Fibroblast of lung (primary cell): Measurements from ENCODE around the gene SLAMF9. TPM values are rescaled to one million over a fixed set of nuclear protein-coding genes. Genes with fewer than 3 reads are reported as not detected.
A peak's percentile ranks its signal among the peaks of the same experiment; 100 is the strongest.

Experiments used
- DNase-seq, 2 donors: peaks; one replicate each; pipeline versions ENCODE4 v3.0.0 to v3.0.0-alpha.2; 2010; ENCODE audit warnings: low read depth in 2 of 2
- H2AFZ ChIP-seq: 2 replicates; pipeline ENCODE4 v1.5.1; 2012; ENCODE audit warnings: low read length, control low read depth, inconsistent platforms
- H3K27ac ChIP-seq: 2 replicates; pipeline ENCODE4 v1.5.1; 2011; ENCODE audit warnings: low read length, control low read depth; ENCODE audit not compliant: insufficient read depth
- H3K27me3 ChIP-seq: 2 replicates; pipeline ENCODE4 v1.5.1; 2011; ENCODE audit warnings: mild to moderate bottlenecking, low read length; ENCODE audit not compliant: control insufficient read depth, insufficient read depth
- H3K36me3 ChIP-seq: 2 replicates; pipeline ENCODE4 v1.5.1; 2011; ENCODE audit warnings: low read length; ENCODE audit not compliant: control insufficient read depth, insufficient read depth
- H3K4me1 ChIP-seq: 2 replicates; pipeline ENCODE4 v1.5.1; 2011; ENCODE audit warnings: low read length; ENCODE audit not compliant: control insufficient read depth, insufficient read depth; ENCODE audit errors: extremely low read depth
- H3K4me2 ChIP-seq: 2 replicates; pipeline ENCODE4 v1.5.1; 2011; ENCODE audit warnings: low read length, control low read depth; ENCODE audit not compliant: insufficient read depth; ENCODE audit errors: extremely low read depth
- H3K4me3 ChIP-seq, 4 experiments: fragments of 200-600 bp in 1 of 4; sonication (generic) in 1 of 4; replicated peaks in 1 of 4; 2 replicates each; pipeline ENCODE4 v1.5.1; 2011 to 2016; ENCODE audit warnings: low read length in 4 of 4, low read depth in 3 of 4, mild to moderate bottlenecking in 3 of 4, control low read depth in 2 of 4, inconsistent platforms in 1 of 4, mixed read lengths in 1 of 4; ENCODE audit not compliant: insufficient read depth in 1 of 4; ENCODE audit errors: control extremely low read depth in 1 of 4
- H3K79me2 ChIP-seq: 2 replicates; pipeline ENCODE4 v1.5.1; 2012; ENCODE audit warnings: mild to moderate bottlenecking, low read length, inconsistent platforms; ENCODE audit not compliant: control insufficient read depth, insufficient read depth
- H3K9ac ChIP-seq: 2 replicates; pipeline ENCODE4 v1.5.1; 2011; ENCODE audit warnings: mild to moderate bottlenecking, low read length, control low read depth; ENCODE audit not compliant: insufficient read depth
- H3K9me3 ChIP-seq: 2 replicates; pipeline ENCODE4 v1.5.1; 2012; ENCODE audit warnings: low read depth, low read length; ENCODE audit not compliant: control insufficient read depth, insufficient read depth
- H4K20me1 ChIP-seq: 2 replicates; pipeline ENCODE4 v1.5.1; 2011; ENCODE audit warnings: low read length; ENCODE audit not compliant: control insufficient read depth, insufficient read depth; ENCODE audit errors: extremely low read depth
- EZH2 ChIP-seq: IDR thresholded peaks from 2 replicates; pipeline ENCODE4 v1.5.1; 2012; ENCODE audit warnings: low read length, control low read depth, mild to moderate bottlenecking; ENCODE audit errors: missing control alignments
- polyA plus RNA-seq, 2 donors: library from polyadenylated mRNA; depleted of rRNA in 1 of 2; stranded (reverse) in 1 of 2; unstranded in 1 of 2; fragments of >200 nt; gene quantifications; 2 replicates each; pipeline ENCODE4 v1.2.1, GENCODE V29; 2011 to 2012; ENCODE audit warnings: missing spikeins in 1 of 2
- total RNA-seq: library from RNA; depleted of rRNA; stranded (reverse); fragments of >200 nt; gene quantifications from 2 replicates; pipeline ENCODE4 v1.2.1, GENCODE V29; 2014
- TF ChIP-seq, protein P1 (sequence below), 2 donors: IDR thresholded peaks in 1 of 2; conservative IDR thresholded peaks in 1 of 2; 1 replicate in 1 of 2; 2 replicates in 1 of 2; pipeline ENCODE4 v1.5.1; 2011 to 2012; ENCODE audit warnings: low read length in 2 of 2, control low read depth in 1 of 2, inconsistent platforms in 1 of 2, low read depth in 1 of 2, mild to moderate bottlenecking in 1 of 2

The SLAMF9 gene
- total and polyA plus RNA-seq, 2 donors (not counting 1 experiment from before 2014, with no cell fraction given), result not detected

DNA sequence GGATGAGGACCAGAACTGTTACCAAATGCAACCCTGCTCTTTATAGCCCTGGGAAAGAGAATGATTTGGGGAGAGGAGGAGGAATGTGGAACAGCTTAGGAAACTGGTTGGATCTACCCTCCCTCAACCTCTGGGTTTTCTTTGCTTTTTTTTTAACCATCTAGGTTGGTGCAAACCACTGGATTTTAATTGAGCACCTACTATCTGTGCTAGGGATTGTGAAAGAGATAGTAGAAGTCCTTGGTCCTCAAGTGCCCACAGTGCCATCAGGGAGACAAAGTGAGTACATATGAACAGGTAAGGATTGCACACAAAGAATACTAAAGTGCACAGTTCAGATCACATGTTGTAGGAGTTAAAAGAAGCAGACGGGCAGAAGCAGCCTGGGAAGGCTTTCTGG, 33.4 kb downstream of the SLAMF9 start:
- H4K20me1 ChIP-seq, result no peaks in the 10 kb centered on the region
- peaks cover 63% of the 10 kb centered on the region for H3K79me2 ChIP-seq
- DNase-seq, result no peak
- peaks cover 31% of the 10 kb centered on the region for H3K36me3 ChIP-seq
- H3K4me3 ChIP-seq, result no peak overlapping the region
- peaks cover 45% of the 10 kb centered on the region for H3K4me1 ChIP-seq
- no peak overlapping the region for H2AFZ ChIP-seq
- no peak overlapping the region for H3K4me2 ChIP-seq
- TF ChIP-seq, protein P1, sequence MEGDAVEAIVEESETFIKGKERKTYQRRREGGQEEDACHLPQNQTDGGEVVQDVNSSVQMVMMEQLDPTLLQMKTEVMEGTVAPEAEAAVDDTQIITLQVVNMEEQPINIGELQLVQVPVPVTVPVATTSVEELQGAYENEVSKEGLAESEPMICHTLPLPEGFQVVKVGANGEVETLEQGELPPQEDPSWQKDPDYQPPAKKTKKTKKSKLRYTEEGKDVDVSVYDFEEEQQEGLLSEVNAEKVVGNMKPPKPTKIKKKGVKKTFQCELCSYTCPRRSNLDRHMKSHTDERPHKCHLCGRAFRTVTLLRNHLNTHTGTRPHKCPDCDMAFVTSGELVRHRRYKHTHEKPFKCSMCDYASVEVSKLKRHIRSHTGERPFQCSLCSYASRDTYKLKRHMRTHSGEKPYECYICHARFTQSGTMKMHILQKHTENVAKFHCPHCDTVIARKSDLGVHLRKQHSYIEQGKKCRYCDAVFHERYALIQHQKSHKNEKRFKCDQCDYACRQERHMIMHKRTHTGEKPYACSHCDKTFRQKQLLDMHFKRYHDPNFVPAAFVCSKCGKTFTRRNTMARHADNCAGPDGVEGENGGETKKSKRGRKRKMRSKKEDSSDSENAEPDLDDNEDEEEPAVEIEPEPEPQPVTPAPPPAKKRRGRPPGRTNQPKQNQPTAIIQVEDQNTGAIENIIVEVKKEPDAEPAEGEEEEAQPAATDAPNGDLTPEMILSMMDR (conservative IDR thresholded peaks at IDR 0.05 in 1 of 2, IDR thresholded peaks at IDR 0.05 in 1 of 2; ENCODE audit: low read depth in 1 of 2, low read length in 2 of 2), result no peak
- no peak for TF ChIP-seq EZH2
- no peak overlapping the region for H3K9ac ChIP-seq
- H3K27me3 ChIP-seq, result no peaks in the 10 kb centered on the region
- no peaks in the 10 kb centered on the region for H3K9me3 ChIP-seq
- H3K27ac ChIP-seq, result no peak overlapping the region

GRCh38 chr1:159920202-159920601, 33.8 kb downstream of the SLAMF9 start:
- no peaks in the 10 kb centered on the region for H3K27me3 ChIP-seq
- H3K27ac ChIP-seq, result peak overlapping the region; percentile 6
- DNase-seq, result no peak
- H2AFZ ChIP-seq, result no peak overlapping the region
- no peaks in the 10 kb centered on the region for H4K20me1 ChIP-seq
- peaks cover 31% of the 10 kb centered on the region for H3K36me3 ChIP-seq
- H3K4me2 ChIP-seq, result no peak overlapping the region
- peaks cover 44% of the 10 kb centered on the region for H3K4me1 ChIP-seq
- TF ChIP-seq EZH2, result no peak
- TF ChIP-seq, protein P1 (conservative IDR thresholded peaks at IDR 0.05 in 1 of 2, IDR thresholded peaks at IDR 0.05 in 1 of 2; ENCODE audit: low read depth in 1 of 2, low read length in 2 of 2), result no peak
- H3K79me2 ChIP-seq, result peaks cover 63% of the 10 kb centered on the region
- H3K4me3 ChIP-seq, result no peak overlapping the region
- H3K9me3 ChIP-seq, result no peaks in the 10 kb centered on the region
- no peak overlapping the region for H3K9ac ChIP-seq

- H3K27ac ChIP-seq, result peak overlapping the region; percentile 65
- TF ChIP-seq, protein P1 (conservative IDR thresholded peaks at IDR 0.05 in 1 of 2, IDR thresholded peaks at IDR 0.05 in 1 of 2; ENCODE audit: low read depth in 1 of 2, low read length in 2 of 2), result no peak
- TF ChIP-seq EZH2, result no peak
- peaks cover 57% of the 10 kb centered on the region for H3K79me2 ChIP-seq
- no peak overlapping the region for H3K4me2 ChIP-seq
- peaks cover 31% of the 10 kb centered on the region for H3K36me3 ChIP-seq
- no peak overlapping the region for H3K4me3 ChIP-seq
- H3K4me1 ChIP-seq, result peaks cover 44% of the 10 kb centered on the region
- H2AFZ ChIP-seq, result no peak overlapping the region
- no peak for DNase-seq
- no peaks in the 10 kb centered on the region for H4K20me1 ChIP-seq
- no peaks in the 10 kb centered on the region for H3K9me3 ChIP-seq
- no peaks in the 10 kb centered on the region for H3K27me3 ChIP-seq
- no peak overlapping the region for H3K9ac ChIP-seq
These were observed 34.7 kb downstream of the SLAMF9 start for GRCh38 chr1:159919236-159919865.
